WTC11 (cell line): ENCODE data around the gene SPSB4. TPM values are rescaled to one million over a fixed set of nuclear protein-coding genes. Genes with fewer than 3 reads are reported as not detected.

Experiments
- ATAC-seq: fragments of 200-7000 bp; cut with Tn5 transposase; 2 replicates; pipeline ENCODE4 v1.10.0; 2021; ENCODE audit warnings: mild to moderate bottlenecking, moderate library complexity
- Bru-seq: library from RNA; stranded (reverse); fragments of 400-500 nt; gene quantifications from one replicate; lab custom pipeline; 2021; lab: Mats Ljungman, UMichigan
- CTCF ChIA-PET: fragments of 300-600 bp; sonication (Branson Sonifier 250); formaldehyde crosslinking; loops from one replicate; lab custom pipeline; 2021; ENCODE audit warnings: antibody characterized with exemption; lab: Charles Lee
- POLR2A ChIA-PET: fragments of 350-600 bp; sonication (Branson Sonifier 250); formaldehyde crosslinking; loops from one replicate; lab custom pipeline; 2021; ENCODE audit warnings: antibody characterized with exemption; lab: Charles Lee
- DNase-seq: peaks from one replicate; pipeline ENCODE4 v3.0.0; 2021; ENCODE audit warnings: low spot score
- H3K27ac Mint-ChIP-seq: 2 replicates; pipeline ENCODE4 v1.8.0; 2021; ENCODE audit warnings: mixed read lengths
- H3K27me3 Mint-ChIP-seq: 2 replicates; pipeline ENCODE4 v1.8.0; 2021; ENCODE audit warnings: low read depth, mild to moderate bottlenecking, moderate library complexity, mixed read lengths
- H3K36me3 Mint-ChIP-seq: 2 replicates; pipeline ENCODE4 v1.8.0; 2021; ENCODE audit warnings: mixed read lengths
- H3K4me1 Mint-ChIP-seq: 2 replicates; pipeline ENCODE4 v1.8.0; 2022; ENCODE audit warnings: mixed read lengths
- H3K4me3 Mint-ChIP-seq: 2 replicates; pipeline ENCODE4 v1.8.0; 2021; ENCODE audit warnings: mild to moderate bottlenecking, moderate library complexity, mixed read lengths
- H3K9me3 Mint-ChIP-seq: 2 replicates; pipeline ENCODE4 v1.8.0; 2021; ENCODE audit warnings: mixed read lengths
- GABPB1 ChIP-seq: sonication (generic); formaldehyde crosslinking; IDR thresholded peaks from 2 replicates; pipeline ENCODE4 v1.8.1; 2023; ENCODE audit warnings: mild to moderate bottlenecking, missing genetic modification reagents
- GTF2I ChIP-seq: fragments of 250-450 bp; sonication (Bioruptor Pico); conservative IDR thresholded peaks from 2 replicates; pipeline ENCODE4 v1.4.0; 2021; ENCODE audit warnings: mild to moderate bottlenecking
- JUN ChIP-seq: sonication (generic); formaldehyde crosslinking; IDR thresholded peaks from 2 replicates; pipeline ENCODE4 v1.8.0; 2023; ENCODE audit warnings: mild to moderate bottlenecking, missing genetic modification reagents
- NFATC4 ChIP-seq: fragments of 250-450 bp; sonication (Bioruptor Pico); IDR thresholded peaks from 2 replicates; pipeline ENCODE4 v1.9.0; 2021; ENCODE audit warnings: mild to moderate bottlenecking
- NFE2L1 ChIP-seq: sonication (generic); formaldehyde crosslinking; IDR thresholded peaks from 2 replicates; pipeline ENCODE4 v1.8.1; 2023; ENCODE audit warnings: missing genetic modification reagents
- NR2C2 ChIP-seq: sonication (generic); formaldehyde crosslinking; IDR thresholded peaks from 2 replicates; pipeline ENCODE4 v1.8.0; 2022; ENCODE audit warnings: mild to moderate bottlenecking, missing genetic modification reagents
- SOX15 ChIP-seq: fragments of 250-450 bp; sonication (Bioruptor Pico); IDR thresholded peaks from 2 replicates; pipeline ENCODE4 v1.9.0; 2021; ENCODE audit warnings: mild to moderate bottlenecking
- TEAD1 ChIP-seq: sonication (generic); formaldehyde crosslinking; IDR thresholded peaks from 2 replicates; pipeline ENCODE4 v1.8.0; 2022; ENCODE audit warnings: mild to moderate bottlenecking, missing genetic modification reagents
- ZBTB21 ChIP-seq: sonication (generic); formaldehyde crosslinking; IDR thresholded peaks from 2 replicates; pipeline ENCODE4 v1.8.1; 2023; ENCODE audit warnings: mild to moderate bottlenecking, missing genetic modification reagents, borderline replicate concordance
- ZNF396 ChIP-seq: fragments of 250-450 bp; sonication (Bioruptor Pico); IDR thresholded peaks from 2 replicates; pipeline ENCODE4 v1.8.0; 2021; ENCODE audit warnings: mild to moderate bottlenecking, moderate library complexity, borderline replicate concordance
- long read RNA-seq, 3 experiments: library from RNA in 1 of 3; library from capped mRNA in 1 of 3; library from polyadenylated mRNA in 1 of 3; unstranded in 2 of 3; stranded (forward) in 1 of 3; transcript quantifications; one replicate each; pipeline ENCODE4 v2.0.0, GENCODE V29; 2021
- total RNA-seq: library from RNA; stranded (reverse); gene quantifications from 3 replicates; pipeline ENCODE4 v1.2.3, GENCODE V29; 2021
- TF ChIP-seq, protein P1 (sequence below): sonication (generic); formaldehyde crosslinking; IDR thresholded peaks from 2 replicates; pipeline ENCODE4 v1.8.0; 2022; ENCODE audit warnings: mild to moderate bottlenecking, missing genetic modification reagents
- TF ChIP-seq, protein P2 (sequence below): fragments of 250-450 bp; sonication (Bioruptor Pico); conservative IDR thresholded peaks from 2 replicates; pipeline ENCODE4 v1.9.0; 2021; ENCODE audit warnings: mild to moderate bottlenecking
- TF ChIP-seq, protein P3 (sequence below): sonication (generic); formaldehyde crosslinking; IDR thresholded peaks from 2 replicates; pipeline ENCODE4 v1.8.1; 2023; ENCODE audit warnings: mild to moderate bottlenecking, missing genetic modification reagents, moderate library complexity
- TF ChIP-seq, protein P4 (sequence below): sonication (generic); formaldehyde crosslinking; IDR thresholded peaks from 2 replicates; pipeline ENCODE4 v1.8.1; 2023; ENCODE audit warnings: mild to moderate bottlenecking, missing genetic modification reagents
- TF ChIP-seq, protein P5 (sequence below): sonication (generic); formaldehyde crosslinking; conservative IDR thresholded peaks from 2 replicates; pipeline ENCODE4 v1.8.1; 2022; ENCODE audit warnings: mild to moderate bottlenecking, missing genetic modification reagents
- TF ChIP-seq, protein P6 (sequence below): sonication (generic); formaldehyde crosslinking; IDR thresholded peaks from 2 replicates; pipeline ENCODE4 v1.8.1; 2023; ENCODE audit warnings: mild to moderate bottlenecking, missing genetic modification reagents, moderate library complexity
- TF ChIP-seq, protein P7 (sequence below): fragments of 250-450 bp; sonication (Bioruptor Pico); IDR thresholded peaks from 2 replicates; pipeline ENCODE4 v1.9.0; 2021; ENCODE audit warnings: mild to moderate bottlenecking, borderline replicate concordance
- TF ChIP-seq, protein P8 (sequence below): sonication (generic); formaldehyde crosslinking; IDR thresholded peaks from 2 replicates; pipeline ENCODE4 v1.8.0; 2023; ENCODE audit warnings: mild to moderate bottlenecking, missing genetic modification reagents

Gene SPSB4
- 19.4 to 19.7 TPM (median 19.6 TPM) in 3 replicates for total RNA-seq
- percentile 72 among the genes with signal in this experiment for Bru-seq, nascent RNA
- long read RNA-seq, experiment 1, transcript SPSB4-201 (3 exons, 2,908 nt): major isoform, 82 of 113 reads
- long read RNA-seq, experiment 1, partial matches to known transcripts: 11 of 113 reads
- long read RNA-seq, experiment 1, other reads (novel, unspliced or antisense): 20 of 113 reads
- long read RNA-seq, experiment 2, transcript SPSB4-201 (3 exons, 2,908 nt): major isoform, 9 of 16 reads
- long read RNA-seq, experiment 2, partial matches to known transcripts: 1 of 16 reads
- long read RNA-seq, experiment 2, other reads (novel, unspliced or antisense): 6 of 16 reads
- long read RNA-seq, experiment 3: 0 reads

DNA sequence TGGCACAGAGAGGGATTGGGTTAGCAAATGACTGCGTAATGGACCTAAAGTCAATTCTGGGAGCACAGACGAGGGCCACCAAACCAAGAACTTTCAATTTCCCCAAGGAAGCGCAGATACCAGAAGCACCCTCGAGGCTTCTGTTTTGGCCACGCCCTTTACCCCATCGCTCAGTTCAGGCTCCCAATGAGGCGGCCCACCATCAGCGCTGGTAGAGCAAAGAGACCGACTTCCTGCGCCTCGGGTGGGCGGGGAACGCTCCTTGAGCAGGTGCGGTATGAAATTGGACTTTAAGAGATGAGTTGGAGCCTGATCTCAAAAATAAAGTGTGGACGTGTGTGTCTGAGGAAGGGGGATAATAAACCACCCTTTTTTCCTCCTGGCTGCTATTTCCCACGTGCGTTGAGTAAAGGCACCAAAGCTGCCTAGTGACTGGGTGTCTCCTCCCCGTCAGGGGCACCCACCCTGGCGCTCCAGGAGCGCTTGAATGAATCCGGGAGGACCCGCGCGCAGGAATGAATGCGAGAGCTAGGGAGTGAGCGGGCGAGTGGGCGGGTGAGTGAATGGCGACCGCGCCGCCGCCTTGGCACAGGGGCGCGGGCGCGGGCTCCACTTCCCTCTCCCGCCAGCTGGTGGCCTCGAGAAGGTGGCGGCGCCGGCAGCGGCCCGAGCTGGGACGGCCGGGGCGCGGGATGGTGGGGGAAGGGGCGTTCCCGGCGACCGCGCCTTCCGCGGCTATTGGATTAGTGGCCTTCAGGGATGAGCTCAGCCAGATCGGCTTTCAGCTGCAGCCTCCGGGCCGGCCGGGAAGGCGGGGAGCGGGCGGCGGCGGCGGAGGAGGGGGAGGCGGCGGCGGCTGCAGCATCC is at the start of gene SPSB4:
Gene SPSB4, plus strand, starts transcription at position 772 of the 867 bp plus-strand sequence. CDS start 14,758 bp downstream, outside the sequence.
- Mint-ChIP-seq H3K36me3 (no peaks in the 10 kb centered on the region), H3K9me3 (no peaks in the 10 kb centered on the region), H3K4me1 (peaks cover 20% of the 10 kb centered on the region), H3K4me3 (peak within 1 kb of the TSS; percentile 92), H3K27me3 (peaks cover 30% of the 10 kb centered on the region), H3K27ac (peak within 1 kb of the TSS; percentile 46)
- peak; percentile 80 for ATAC-seq
- ChIA-PET POLR2A (interaction anchor here (0.6 to 2.1 kb wide), 11 partner anchors 9 to 167 kb away, joined by 3 to 9 read pairs (median 3); no protein-coding TSS in a partner anchor), CTCF (interaction anchor here (0.6 to 6.5 kb wide), 33 partner anchors 10 to 258 kb away, joined by 3 to 114 read pairs (median 6); partner anchors contain the start of gene PXYLP1)
- peak; percentile 91 for DNase-seq
- peak; percentile 17; the same call in 1 of the 2 replicates for TF ChIP-seq ZBTB21 (CRISPR knock-in tag)
- no peak for TF ChIP-seq NR2C2
- 0 out of 2 replicates have a peak, but pooled peaks have one; percentile 57 for TF ChIP-seq NFE2L1 (CRISPR knock-in tag)
- TF ChIP-seq, protein P1, sequence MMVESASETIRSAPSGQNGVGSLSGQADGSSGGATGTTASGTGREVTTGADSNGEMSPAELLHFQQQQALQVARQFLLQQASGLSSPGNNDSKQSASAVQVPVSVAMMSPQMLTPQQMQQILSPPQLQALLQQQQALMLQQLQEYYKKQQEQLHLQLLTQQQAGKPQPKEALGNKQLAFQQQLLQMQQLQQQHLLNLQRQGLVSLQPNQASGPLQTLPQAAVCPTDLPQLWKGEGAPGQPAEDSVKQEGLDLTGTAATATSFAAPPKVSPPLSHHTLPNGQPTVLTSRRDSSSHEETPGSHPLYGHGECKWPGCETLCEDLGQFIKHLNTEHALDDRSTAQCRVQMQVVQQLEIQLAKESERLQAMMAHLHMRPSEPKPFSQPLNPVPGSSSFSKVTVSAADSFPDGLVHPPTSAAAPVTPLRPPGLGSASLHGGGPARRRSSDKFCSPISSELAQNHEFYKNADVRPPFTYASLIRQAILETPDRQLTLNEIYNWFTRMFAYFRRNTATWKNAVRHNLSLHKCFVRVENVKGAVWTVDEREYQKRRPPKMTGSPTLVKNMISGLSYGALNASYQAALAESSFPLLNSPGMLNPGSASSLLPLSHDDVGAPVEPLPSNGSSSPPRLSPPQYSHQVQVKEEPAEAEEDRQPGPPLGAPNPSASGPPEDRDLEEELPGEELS (CRISPR knock-in tag): no peak
- TF ChIP-seq, protein P2, sequence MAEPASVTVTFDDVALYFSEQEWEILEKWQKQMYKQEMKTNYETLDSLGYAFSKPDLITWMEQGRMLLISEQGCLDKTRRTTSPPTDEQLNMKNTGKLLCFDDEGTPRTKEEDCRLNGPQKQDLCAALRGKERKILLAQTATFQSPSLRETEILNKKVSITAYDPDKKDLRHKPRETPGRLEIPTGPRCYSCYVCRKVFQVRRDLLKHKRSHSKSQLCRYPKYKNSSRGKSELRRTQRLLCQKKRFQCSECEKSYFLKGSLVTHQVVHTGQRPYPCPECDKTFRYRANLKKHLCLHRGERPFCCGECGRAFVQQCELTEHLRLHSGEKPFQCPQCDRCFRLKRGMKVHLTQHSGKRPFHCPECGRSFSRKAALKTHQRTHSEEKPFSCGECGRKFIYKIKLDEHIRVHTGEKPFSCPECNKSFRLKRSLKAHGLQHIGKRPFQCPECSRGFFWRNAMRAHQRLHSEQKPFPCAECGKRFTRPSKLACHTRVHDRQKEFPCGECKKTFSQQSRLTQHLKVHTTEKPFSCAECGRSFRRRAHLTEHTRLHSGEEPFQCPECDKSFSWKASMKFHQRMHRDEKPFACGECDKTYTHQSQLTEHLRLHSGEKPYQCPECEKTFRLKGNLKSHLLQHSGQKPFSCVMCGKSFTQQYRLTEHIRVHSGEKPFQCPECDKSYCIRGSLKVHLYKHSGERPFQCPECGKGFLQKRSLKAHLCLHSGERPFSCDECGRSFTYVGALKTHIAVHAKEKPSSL (CRISPR knock-in tag): no peak
- TF ChIP-seq ZNF396 (CRISPR knock-in tag): no peak
- no peak for TF ChIP-seq GABPB1 (CRISPR knock-in tag)
- TF ChIP-seq, protein P3, sequence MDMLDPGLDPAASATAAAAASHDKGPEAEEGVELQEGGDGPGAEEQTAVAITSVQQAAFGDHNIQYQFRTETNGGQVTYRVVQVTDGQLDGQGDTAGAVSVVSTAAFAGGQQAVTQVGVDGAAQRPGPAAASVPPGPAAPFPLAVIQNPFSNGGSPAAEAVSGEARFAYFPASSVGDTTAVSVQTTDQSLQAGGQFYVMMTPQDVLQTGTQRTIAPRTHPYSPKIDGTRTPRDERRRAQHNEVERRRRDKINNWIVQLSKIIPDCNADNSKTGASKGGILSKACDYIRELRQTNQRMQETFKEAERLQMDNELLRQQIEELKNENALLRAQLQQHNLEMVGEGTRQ (CRISPR knock-in tag): no peak
- TF ChIP-seq, protein P4, sequence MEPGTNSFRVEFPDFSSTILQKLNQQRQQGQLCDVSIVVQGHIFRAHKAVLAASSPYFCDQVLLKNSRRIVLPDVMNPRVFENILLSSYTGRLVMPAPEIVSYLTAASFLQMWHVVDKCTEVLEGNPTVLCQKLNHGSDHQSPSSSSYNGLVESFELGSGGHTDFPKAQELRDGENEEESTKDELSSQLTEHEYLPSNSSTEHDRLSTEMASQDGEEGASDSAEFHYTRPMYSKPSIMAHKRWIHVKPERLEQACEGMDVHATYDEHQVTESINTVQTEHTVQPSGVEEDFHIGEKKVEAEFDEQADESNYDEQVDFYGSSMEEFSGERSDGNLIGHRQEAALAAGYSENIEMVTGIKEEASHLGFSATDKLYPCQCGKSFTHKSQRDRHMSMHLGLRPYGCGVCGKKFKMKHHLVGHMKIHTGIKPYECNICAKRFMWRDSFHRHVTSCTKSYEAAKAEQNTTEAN (CRISPR knock-in tag): no peak; the same call in 1 of the 2 replicates
- TF ChIP-seq GTF2I (CRISPR knock-in tag): no peak
- TF ChIP-seq, protein P5, sequence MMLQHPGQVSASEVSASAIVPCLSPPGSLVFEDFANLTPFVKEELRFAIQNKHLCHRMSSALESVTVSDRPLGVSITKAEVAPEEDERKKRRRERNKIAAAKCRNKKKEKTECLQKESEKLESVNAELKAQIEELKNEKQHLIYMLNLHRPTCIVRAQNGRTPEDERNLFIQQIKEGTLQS: no peak
- TF ChIP-seq, protein P6, sequence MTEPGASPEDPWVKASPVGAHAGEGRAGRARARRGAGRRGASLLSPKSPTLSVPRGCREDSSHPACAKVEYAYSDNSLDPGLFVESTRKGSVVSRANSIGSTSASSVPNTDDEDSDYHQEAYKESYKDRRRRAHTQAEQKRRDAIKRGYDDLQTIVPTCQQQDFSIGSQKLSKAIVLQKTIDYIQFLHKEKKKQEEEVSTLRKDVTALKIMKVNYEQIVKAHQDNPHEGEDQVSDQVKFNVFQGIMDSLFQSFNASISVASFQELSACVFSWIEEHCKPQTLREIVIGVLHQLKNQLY (CRISPR knock-in tag): no peak
- TF ChIP-seq JUN (CRISPR knock-in tag): 0 out of 2 replicates have a peak, but pooled peaks have one; percentile 21
- 0 out of 2 replicates have a peak, but pooled peaks have one; percentile 19 for TF ChIP-seq TEAD1
- TF ChIP-seq NFATC4: no peak
- TF ChIP-seq, protein P7, sequence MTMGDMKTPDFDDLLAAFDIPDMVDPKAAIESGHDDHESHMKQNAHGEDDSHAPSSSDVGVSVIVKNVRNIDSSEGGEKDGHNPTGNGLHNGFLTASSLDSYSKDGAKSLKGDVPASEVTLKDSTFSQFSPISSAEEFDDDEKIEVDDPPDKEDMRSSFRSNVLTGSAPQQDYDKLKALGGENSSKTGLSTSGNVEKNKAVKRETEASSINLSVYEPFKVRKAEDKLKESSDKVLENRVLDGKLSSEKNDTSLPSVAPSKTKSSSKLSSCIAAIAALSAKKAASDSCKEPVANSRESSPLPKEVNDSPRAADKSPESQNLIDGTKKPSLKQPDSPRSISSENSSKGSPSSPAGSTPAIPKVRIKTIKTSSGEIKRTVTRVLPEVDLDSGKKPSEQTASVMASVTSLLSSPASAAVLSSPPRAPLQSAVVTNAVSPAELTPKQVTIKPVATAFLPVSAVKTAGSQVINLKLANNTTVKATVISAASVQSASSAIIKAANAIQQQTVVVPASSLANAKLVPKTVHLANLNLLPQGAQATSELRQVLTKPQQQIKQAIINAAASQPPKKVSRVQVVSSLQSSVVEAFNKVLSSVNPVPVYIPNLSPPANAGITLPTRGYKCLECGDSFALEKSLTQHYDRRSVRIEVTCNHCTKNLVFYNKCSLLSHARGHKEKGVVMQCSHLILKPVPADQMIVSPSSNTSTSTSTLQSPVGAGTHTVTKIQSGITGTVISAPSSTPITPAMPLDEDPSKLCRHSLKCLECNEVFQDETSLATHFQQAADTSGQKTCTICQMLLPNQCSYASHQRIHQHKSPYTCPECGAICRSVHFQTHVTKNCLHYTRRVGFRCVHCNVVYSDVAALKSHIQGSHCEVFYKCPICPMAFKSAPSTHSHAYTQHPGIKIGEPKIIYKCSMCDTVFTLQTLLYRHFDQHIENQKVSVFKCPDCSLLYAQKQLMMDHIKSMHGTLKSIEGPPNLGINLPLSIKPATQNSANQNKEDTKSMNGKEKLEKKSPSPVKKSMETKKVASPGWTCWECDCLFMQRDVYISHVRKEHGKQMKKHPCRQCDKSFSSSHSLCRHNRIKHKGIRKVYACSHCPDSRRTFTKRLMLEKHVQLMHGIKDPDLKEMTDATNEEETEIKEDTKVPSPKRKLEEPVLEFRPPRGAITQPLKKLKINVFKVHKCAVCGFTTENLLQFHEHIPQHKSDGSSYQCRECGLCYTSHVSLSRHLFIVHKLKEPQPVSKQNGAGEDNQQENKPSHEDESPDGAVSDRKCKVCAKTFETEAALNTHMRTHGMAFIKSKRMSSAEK (CRISPR knock-in tag): no peak
- TF ChIP-seq, protein P8, sequence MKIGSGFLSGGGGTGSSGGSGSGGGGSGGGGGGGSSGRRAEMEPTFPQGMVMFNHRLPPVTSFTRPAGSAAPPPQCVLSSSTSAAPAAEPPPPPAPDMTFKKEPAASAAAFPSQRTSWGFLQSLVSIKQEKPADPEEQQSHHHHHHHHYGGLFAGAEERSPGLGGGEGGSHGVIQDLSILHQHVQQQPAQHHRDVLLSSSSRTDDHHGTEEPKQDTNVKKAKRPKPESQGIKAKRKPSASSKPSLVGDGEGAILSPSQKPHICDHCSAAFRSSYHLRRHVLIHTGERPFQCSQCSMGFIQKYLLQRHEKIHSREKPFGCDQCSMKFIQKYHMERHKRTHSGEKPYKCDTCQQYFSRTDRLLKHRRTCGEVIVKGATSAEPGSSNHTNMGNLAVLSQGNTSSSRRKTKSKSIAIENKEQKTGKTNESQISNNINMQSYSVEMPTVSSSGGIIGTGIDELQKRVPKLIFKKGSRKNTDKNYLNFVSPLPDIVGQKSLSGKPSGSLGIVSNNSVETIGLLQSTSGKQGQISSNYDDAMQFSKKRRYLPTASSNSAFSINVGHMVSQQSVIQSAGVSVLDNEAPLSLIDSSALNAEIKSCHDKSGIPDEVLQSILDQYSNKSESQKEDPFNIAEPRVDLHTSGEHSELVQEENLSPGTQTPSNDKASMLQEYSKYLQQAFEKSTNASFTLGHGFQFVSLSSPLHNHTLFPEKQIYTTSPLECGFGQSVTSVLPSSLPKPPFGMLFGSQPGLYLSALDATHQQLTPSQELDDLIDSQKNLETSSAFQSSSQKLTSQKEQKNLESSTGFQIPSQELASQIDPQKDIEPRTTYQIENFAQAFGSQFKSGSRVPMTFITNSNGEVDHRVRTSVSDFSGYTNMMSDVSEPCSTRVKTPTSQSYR (CRISPR knock-in tag): no peak
- no peak for TF ChIP-seq SOX15 (CRISPR knock-in tag)
